GM18951 (cell line): ENCODE results near the gene CNST.
"Not testable (repeated sequence)": the region's sequence is repeated elsewhere in the genome, so short reads cannot be mapped to it uniquely, and the experiment has no call there.

ENCODE experiments used
- POLR2A ChIP-seq: IDR thresholded peaks from 4 replicates; pipeline ENCODE4 v1.6.1; 2011; ENCODE audit warnings: mild to moderate bottlenecking; ENCODE audit not compliant: insufficient read length, insufficient read depth; ENCODE audit errors: extremely low read depth
- in situ Hi-C: fragments of 300-500 bp; cut with MboI; formaldehyde crosslinking; loops from one replicate; pipeline ENCODE4 v1.12.0; 2022; ENCODE audit warnings: low sequenced_read_pairs, mixed read lengths, inconsistent platforms; ENCODE audit not compliant: unreplicated experiment

The CNST gene

DNA sequence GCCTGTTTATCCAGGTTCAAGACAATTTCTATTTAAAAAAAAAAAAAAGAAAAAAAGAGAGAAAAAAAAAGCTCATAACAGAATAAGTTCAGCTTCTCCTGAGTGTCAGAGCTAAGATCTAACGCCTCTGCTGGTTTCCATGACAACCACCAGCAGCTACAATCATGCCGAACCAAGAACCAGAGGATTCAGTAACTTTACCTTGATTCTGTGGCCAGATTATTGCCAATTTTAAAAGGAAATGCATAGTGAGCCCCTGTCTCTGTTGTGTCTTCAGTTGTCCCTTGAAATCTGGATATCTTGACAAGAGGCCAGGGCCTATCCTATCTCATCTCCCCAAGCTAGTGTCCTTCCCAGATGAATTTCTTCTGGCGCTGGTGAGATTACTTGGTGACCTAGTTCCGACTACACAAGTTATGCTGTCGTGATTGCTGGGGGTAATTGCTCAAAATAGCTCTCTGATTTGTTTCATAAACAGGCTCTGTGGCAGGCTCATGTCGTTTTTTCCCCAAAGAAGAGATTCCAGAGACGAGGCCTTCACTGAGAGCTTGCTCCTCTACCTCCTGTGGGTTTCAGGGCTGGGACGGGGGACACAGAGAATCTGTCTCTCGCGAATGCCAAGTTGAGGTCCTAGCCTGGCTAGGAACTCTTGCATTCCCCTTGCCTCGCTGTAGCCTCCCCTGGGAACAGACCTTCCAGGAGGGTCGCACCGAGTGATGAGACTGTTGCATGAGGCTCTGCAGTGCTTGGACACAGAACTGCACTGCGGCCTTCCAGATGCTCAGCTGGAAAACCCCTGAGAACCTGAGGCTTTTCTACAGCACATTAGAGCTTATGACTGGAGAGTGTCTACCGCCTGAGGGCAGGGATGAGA is 125.6 kb downstream of the CNST start:
- in situ Hi-C loops = no loop called here

DNA sequence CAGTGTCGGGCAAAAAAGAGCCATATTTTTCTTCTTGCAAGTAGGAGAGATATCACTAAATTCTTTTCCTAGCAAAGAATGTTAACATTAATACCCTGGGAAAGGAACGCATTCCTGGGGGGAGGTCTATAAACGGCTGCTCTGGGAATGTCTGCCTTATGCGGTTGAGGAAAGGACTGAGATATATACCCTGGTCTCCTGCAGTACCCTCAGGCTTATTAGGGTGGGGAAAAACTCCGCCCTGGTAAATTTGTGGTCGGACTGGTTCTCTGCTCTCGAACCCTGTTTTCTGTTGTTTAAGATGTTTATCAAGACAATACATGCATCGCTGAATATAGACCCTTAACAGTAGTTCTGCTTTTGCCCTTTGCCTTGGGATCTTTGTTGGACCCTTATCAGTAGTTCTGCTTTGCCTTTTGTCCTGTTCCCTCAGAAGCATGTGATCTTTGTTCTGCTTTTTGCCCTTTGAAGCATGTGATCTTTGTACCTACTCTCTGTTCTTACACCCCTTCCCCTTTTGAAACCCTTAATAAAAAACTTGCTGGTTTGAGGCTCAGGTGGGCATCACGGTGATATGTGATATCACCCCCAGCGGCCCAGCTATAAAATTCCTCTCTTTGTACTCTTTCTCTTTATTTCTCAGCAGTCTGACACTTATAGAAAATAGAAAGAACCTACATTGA is 128.1 kb downstream of the CNST start:
- in situ Hi-C loops = not testable (repeated sequence)

More for the DNA sequence above, 125.6 kb downstream of the CNST start:
- TF ChIP-seq POLR2A = no peak

DNA sequence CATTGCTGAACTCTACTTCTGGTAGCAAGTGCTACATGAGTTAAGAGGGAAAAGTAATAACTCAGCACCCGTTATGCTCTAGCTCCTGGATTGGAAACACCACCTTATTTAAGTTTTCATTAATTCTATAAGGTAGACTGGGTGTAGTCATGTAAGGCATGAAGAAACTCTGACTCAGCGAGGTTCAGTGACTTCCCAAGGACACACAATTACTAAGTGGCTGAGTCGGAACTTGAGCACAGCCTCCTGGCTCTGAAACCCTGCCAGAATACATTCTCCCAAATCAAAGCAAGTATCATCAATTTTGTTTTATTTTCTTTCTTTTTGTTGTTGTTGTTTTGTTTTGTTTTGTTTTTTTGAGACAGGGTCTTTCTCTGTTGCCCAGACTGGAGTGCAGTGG is 128.9 kb downstream of the CNST start:
- no peak for TF ChIP-seq POLR2A
- in situ Hi-C loops = no loop called here

DNA sequence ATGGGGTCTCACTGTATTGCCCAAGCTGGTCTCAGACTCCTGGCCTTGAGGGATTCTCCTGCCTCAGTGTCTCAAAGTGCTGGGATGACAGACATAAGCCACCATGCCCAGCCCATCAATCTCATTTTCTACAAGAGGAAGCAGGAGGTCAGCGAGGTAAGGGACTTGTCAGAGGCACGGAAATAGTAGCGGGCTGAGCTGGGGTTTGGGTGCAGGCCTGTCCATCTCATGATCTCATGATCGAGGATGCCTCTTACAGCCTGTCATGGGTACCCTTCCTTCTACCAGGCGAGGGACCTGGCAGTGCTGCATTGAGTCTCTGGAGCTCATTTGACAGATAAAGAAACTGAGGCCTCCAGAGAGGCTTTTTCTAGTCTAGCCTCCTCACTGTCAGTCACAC is 129.4 kb downstream of the CNST start:
- in situ Hi-C loops = no loop called here
- no peak for TF ChIP-seq POLR2A

DNA sequence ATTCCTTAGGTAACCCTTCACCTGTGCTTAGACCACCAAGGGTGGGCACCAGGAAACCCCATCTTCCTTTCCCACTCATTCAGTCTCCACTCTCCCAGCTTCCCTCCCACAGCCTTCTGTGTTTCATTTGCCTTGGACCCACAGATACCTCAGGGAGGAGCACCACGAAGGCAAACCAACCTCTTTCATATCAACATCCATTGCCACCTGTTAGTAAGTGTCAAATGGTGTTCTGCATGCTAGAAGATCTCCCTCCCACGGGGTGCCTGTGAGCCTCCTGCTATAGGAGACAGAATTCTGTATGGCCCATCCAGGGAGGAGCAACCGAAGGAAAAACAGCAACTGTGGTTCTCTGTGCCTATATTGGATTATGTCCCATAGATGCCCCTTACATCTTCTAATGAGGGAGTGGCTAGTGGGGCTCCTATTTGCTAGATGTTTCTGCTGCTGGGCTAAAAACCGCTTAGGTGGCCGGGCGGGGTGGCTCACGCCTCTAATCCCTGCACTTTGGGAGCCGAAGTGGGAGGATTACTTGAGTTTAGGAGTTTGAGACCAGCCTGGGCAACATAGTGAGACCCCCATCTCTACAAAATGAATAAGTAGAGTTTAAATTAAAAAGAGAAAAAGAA is 132.3 kb downstream of the CNST start:
- TF ChIP-seq POLR2A = no peak
- in situ Hi-C loops = no loop called here

DNA sequence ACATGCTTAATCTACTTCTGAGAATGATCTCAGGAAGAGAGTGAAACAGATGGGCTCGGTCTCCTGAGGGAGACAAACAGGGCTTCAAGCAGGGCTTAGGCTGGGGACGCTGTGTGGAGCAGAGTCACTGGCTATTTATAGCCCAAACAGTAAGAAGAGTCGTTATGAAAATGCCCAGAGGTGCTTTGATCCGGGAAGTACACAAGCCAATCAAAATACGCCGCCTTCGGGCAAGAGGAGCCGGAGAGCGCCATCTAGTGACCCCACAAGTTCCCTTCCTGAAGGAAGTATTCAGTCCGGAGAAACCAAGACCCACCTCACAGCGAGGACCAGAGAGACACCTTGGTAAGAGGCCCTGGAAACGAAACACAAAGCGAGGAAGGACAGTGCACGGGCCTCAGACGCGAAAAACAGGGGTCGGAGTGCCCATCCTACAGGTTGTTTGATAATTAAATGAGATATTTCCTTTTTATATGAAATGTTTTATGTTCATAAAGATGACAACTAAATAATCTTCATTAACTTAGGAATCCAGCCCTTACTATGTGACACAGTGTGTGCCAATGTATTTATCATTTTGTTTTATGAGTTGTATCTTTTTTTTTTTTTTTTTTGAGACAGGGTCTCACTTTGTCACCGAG is 133.0 kb downstream of the CNST start:
- in situ Hi-C loops = no loop called here

DNA sequence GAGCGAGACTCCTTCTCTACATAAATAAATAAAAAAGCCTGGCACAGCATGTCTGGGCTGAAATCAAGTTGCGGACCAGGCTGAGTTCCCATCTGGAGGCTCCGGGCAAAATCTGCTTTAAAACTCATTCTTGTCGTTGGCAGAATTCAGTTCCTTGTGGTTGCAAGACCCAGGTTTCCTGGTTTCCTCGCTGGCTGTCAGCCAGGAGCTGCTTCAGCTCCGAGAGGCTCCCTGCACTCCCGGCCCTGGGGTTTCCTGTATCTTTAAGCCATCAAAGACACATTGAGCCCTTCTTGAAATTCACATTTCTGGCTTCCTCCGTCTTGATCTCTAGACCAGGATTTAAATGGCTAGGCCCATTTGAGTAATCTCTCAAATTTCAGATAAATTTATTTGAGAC is 137.3 kb downstream of the CNST start:
- in situ Hi-C loops = loop anchor here (10.0 kb wide), 1 partner anchor 209 kb away; no protein-coding TSS in a partner anchor

More for the DNA sequence above, 133.0 kb downstream of the CNST start:
- TF ChIP-seq POLR2A = peak; percentile 20

DNA sequence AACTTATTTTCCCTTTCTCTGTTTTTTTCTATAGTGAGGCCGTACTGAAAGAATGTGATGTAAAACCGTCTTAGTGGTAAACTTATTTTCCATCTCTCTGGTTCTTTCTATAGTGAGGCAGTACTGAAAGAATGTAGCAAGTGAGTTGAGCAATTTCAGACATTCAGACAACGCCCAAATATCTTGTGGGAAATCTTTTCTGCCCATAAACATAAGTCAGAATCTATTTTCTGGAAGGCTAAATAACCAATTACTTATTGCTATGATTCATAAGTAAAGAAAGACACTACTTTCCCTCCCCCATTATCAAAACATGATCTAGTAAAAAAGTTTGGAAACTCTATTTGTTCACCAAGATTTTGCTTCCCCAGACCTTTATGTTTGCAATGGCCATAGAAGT is 139.1 kb downstream of the CNST start:
- in situ Hi-C loops = loop anchor here (10.0 kb wide), 1 partner anchor 211 kb away; no protein-coding TSS in a partner anchor
- no peak for TF ChIP-seq POLR2A

More for the DNA sequence above, 137.3 kb downstream of the CNST start:
- no peak for TF ChIP-seq POLR2A

DNA sequence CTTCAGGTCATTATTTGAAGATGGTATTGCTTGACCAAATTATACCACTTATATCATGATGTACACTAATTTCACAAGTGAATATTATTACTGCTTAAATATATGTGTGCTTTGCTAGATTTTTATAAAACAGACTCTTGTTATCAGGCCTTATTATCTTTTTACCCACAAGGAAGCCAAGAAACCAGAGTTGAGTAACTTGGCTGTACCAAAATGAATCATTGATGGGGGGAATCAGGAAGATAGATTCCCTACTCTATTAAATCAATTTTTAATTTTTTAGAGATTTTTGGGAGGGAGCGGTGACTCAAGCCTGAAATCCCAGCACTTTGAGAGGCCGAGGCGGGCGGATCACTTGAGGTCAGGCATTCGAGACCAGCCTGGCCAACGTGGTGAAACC is 141.9 kb downstream of the CNST start:
- no peak for TF ChIP-seq POLR2A
- in situ Hi-C loops = loop anchor here (10.0 kb wide), 1 partner anchor 213 kb away; no protein-coding TSS in a partner anchor

DNA sequence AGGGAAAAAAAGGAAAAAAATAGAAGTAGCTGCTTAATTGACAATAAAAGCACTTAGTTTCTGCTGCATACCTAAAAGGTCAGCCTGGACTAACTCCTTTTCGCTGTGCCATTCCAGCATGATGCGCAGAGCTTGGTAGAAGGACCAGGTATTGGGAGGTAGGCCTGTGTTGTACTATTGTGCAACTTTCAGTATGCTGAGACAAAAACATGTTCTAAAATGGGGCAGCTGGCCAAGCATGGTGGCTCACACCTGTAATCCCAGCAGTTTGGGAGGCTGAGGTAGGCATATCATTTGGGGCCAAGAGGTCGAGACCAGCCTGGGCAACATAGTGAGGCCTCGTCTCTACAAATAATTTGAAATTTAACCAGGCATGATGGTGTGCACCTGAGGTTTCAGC is 142.9 kb downstream of the CNST start:
- no peak for TF ChIP-seq POLR2A
- in situ Hi-C loops = loop anchor here (10.0 kb wide), 1 partner anchor 214 kb away; no protein-coding TSS in a partner anchor

DNA sequence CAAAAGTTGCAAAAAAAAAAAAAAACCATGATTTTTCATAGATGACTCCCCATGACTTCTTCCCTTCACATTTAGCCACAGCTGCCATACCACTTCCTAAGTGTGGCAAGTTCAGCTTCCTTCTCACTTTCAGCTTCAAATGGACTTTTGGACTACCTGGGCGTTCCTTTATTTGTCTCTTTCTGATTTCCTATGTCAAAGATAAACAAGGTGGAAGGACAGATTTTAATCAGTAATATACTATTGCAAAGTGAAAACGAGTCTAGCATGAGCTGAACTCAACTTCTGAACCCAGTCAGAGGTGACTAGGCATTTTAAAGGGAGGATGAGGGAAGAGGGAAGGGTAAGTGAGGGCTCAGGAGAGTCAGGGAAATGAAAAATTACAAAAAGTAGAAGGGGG is 143.6 kb downstream of the CNST start:
- no peak for TF ChIP-seq POLR2A
- in situ Hi-C loops = loop anchor here (10.0 kb wide), 1 partner anchor 215 kb away; no protein-coding TSS in a partner anchor

DNA sequence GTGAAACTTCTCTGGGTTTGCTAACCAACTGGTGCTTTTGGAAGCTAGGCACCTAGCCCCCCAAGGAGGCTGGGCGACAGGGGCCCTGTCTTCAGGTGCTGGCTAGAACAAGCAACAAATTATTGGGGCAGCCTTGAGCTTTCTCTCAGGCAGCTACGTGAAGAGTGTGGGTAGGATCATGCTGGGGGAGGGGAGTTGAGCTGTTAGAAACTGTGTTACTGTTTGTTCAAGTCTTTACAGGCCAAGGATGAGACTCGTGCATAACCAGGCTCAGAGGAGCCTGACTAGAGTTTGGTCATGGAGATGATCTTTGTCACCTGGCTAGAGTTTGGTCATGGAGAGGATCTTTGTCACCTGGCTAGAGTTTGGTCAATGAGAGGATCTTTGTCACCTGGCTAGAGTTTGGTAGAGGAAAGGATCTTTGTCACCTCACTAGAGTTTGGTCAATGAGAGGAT is 145.3 kb downstream of the CNST start:
- TF ChIP-seq POLR2A = no peak
- in situ Hi-C loops = no loop called here

DNA sequence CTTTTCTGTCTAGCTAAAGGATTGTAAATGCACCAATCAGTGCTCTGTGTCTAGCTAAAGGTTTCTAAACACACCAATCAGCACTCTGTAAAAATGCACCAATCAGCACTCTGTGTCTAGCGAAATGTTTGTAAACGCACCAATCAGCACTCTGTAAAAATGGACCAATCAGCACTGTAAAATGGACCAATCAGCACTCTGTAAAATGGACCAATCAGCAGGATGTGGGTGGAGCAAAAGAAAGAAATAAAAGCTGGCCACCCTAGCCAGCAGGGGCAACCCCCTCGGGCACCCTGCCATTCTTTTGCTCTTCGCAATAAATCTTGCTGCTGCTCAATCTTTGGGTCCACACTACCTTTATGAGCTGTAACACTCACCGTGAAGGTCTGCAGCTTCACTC is 146.2 kb downstream of the CNST start:
- in situ Hi-C loops = not testable (repeated sequence)
